Activated T-cell treated with anti-CD3 and anti-CD28 coated beads for 4 hours (primary cell): ENCODE measurements around the gene IL1RL2.

Experiments used
- DNase-seq: peaks from one replicate; pipeline ENCODE4 v3.0.0-alpha.2; 2020

Gene IL1RL2

GRCh38 chr2:102159295-102159694, 27.5 kb upstream of the IL1RL2 start:
- DNase-seq: no peak

- DNase-seq: no peak
These were observed 20.5 kb upstream of the IL1RL2 start for GRCh38 chr2:102166189-102166845.

- no peak for DNase-seq
These were observed 18.6 kb upstream of the IL1RL2 start for GRCh38 chr2:102168026-102168771.

- no peak for DNase-seq
These were observed 14.9 kb upstream of the IL1RL2 start for GRCh38 chr2:102171946-102172345.

- no peak for DNase-seq
These were observed 14.1 kb upstream of the IL1RL2 start for GRCh38 chr2:102172745-102173144.

- no peak for DNase-seq
These were observed 10.7 kb upstream of the IL1RL2 start for GRCh38 chr2:102176172-102176571.

GRCh38 chr2:102177814-102178478, 8.9 kb upstream of the IL1RL2 start:
- DNase-seq: no peak

GRCh38 chr2:102179061-102179460, 7.8 kb upstream of the IL1RL2 start:
- DNase-seq: no peak

GRCh38 chr2:102179788-102180686, 6.8 kb upstream of the IL1RL2 start:
- no peak for DNase-seq

- DNase-seq: no peak
These were observed 6.2 kb upstream of the IL1RL2 start for GRCh38 chr2:102180687-102180999.

- no peak for DNase-seq
These were observed 5.4 kb upstream of the IL1RL2 start for GRCh38 chr2:102181376-102181775.

- DNase-seq: no peak
These were observed 4.7 kb upstream of the IL1RL2 start for GRCh38 chr2:102181919-102182635.

- DNase-seq: no peak
These were observed 2.8 kb upstream of the IL1RL2 start for GRCh38 chr2:102184018-102184417.

GRCh38 chr2:102184568-102184967, 2.3 kb upstream of the IL1RL2 start:
- DNase-seq: no peak

- no peak for DNase-seq
These were observed 1.5 kb upstream of the IL1RL2 start for GRCh38 chr2:102185347-102185746.

- peak; percentile 48 for DNase-seq
These were observed 800 bp downstream of the IL1RL2 start for GRCh38 chr2:102187496-102188150.

- DNase-seq: no peak
These were observed 3.7 kb downstream of the IL1RL2 start for GRCh38 chr2:102190430-102191107.

GRCh38 chr2:102191501-102191900, 4.7 kb downstream of the IL1RL2 start:
- no peak for DNase-seq

- DNase-seq: no peak
These were observed 6.3 kb downstream of the IL1RL2 start for GRCh38 chr2:102193074-102193473.

GRCh38 chr2:102194609-102195268, 7.9 kb downstream of the IL1RL2 start:
- DNase-seq: no peak
